ENCODE data around the gene TMCC1.

DNA sequence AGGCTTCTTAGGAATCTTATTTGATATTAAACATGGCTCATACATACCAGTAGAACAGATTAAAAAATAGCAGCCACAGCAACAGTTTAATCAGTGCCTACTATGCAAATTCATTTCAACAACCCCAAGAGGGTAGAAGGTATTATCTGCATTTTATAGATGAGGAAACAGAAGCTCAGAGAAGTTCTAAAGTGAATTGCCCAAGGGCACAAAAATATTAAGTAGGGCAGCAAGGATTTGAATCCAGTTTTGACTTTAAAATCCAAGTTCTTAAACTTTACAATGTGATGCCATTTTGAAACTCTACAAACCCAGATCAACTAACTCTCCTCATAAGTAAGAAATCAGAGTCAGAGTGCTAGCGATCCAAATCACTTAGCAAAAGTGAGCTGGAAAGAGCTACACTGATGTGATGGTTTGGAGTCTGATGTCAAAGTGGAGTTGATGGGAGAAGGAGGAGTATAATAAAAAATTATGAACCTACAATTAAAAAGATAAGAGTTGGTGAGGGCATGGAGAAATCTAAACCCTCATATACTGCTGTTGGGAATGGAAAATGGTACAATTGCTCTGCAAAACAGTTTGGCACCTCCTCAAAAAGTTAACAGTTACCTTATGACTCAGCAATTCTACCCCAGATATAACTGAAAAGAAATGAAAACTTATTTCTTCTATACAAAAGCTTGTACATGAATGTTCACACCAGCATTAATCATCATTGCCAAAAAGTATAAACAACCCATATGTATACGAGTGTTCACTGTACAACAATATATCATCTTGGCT is 236.1 kb downstream of the TMCC1 start:
- TF ChIP-seq, protein P1, sequence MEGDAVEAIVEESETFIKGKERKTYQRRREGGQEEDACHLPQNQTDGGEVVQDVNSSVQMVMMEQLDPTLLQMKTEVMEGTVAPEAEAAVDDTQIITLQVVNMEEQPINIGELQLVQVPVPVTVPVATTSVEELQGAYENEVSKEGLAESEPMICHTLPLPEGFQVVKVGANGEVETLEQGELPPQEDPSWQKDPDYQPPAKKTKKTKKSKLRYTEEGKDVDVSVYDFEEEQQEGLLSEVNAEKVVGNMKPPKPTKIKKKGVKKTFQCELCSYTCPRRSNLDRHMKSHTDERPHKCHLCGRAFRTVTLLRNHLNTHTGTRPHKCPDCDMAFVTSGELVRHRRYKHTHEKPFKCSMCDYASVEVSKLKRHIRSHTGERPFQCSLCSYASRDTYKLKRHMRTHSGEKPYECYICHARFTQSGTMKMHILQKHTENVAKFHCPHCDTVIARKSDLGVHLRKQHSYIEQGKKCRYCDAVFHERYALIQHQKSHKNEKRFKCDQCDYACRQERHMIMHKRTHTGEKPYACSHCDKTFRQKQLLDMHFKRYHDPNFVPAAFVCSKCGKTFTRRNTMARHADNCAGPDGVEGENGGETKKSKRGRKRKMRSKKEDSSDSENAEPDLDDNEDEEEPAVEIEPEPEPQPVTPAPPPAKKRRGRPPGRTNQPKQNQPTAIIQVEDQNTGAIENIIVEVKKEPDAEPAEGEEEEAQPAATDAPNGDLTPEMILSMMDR (conservative IDR thresholded peaks at IDR 0.05; ENCODE audit: low read depth, low read length), result no peak
- no peak for TF ChIP-seq EZH2 (IDR thresholded peaks at IDR 0.05; ENCODE audit: low read length, unreplicated experiment)
